Medulla oblongata (tissue), 1 donor: ENCODE data around the gene CACNA1C.

Source experiments
- DNase-seq: peaks from one replicate; pipeline ENCODE4 v3.0.0-alpha.2; 2015; ENCODE audit errors: extremely low spot score

CACNA1C gene

DNA sequence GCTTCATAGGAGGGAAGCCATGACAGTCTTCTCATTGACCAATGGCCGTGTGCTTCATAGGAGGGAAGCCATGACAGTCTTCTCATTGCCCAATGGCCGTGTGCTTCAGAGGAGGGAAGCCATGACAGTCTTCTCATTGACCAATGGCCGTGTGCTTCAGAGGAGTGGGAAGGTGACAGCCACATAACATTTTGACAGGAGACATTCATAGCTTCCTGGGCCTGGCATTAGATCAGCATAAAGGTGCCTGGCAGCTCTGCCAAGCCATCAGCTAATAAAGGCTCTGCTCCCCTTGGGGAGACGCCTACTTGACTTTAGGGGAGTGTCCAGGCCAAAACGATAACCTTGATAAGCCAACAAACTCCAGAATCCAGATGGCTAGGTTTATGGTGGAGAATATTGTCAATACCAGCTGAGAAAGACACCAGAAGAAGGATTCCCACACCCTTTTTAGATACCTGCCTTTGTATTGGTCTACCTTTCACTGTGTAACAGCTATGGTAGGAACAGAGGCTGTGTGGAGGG, 468.0 kb downstream of the CACNA1C start:
- no peak for DNase-seq

DNA sequence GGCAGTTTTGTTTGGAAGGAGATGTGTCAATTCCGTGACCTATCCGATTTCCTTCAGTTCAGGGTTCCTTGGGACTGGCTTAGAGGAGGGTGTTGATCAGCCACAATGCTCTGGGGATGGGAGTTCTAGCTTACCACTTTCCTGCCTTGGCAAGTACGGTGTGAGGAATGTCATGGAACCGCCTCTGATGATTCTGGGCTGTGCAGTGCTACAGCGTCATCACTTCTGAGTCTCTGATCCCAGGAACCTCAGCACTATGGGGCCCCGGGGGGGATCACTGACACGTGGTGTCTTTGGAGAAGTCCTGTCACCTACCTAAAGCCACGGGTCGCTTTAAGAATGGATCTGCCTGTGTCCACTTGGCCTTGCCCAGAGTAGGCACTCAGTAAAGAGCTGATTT, 470.5 kb downstream of the CACNA1C start:
- no peak for DNase-seq

DNA sequence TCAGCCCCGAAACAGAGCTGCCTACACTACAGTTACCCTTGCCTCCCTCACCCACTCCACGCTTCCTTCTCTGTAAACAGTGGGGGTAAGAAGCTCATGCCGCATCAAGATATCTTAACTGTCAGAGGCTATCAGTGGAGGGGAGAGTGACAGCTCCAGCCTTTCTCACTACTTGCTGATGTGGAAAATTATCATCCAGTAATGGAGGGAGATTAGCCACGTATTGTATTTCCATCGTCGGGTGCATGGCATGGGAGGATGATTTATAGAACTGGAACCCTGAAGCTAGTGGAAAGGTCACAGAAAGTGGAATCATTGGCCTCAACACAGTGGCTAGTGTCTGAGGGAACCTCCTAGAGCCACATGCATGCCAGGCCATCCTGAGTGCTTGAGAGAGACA, 471.1 kb downstream of the CACNA1C start:
- DNase-seq: no peak

DNA sequence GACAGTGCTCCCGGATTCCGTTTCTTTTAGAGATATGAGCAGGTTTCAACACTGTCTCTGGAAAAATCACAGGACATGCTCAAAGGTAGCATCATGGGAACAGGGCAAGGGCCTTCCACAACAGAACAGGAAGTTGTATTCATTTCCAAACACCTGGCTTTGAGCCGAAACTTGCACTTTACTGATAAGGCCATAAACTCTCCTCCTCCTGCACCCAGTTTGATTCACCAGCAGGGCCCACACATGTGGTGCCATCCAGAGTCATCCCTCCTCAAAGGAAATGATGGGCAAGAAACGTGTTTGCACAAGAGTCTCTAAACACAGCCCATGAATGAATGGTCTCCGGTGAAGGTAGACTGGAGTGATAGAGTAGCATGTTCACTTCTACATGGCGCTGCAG, 473.6 kb downstream of the CACNA1C start:
- DNase-seq: no peak

DNA sequence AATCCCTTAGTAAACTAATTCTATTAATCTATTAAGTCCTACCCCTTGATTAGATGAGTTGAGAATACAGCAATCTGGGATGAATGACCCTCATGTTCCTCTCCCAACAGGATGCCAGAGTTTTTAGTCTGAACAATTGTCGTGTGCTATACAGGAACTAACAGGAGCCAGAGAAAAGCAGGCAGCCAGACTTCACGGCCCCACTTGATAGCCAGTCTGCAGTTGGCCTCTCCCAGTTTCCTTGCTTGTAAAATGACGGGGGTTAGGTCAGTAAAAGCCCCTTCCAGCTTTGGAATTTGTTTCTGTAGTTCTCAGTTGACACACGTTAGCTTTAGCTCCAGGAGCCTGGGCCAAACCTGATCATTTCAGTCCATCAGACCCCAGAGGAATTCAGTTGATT, 475.2 kb downstream of the CACNA1C start:
- DNase-seq: no peak

DNA sequence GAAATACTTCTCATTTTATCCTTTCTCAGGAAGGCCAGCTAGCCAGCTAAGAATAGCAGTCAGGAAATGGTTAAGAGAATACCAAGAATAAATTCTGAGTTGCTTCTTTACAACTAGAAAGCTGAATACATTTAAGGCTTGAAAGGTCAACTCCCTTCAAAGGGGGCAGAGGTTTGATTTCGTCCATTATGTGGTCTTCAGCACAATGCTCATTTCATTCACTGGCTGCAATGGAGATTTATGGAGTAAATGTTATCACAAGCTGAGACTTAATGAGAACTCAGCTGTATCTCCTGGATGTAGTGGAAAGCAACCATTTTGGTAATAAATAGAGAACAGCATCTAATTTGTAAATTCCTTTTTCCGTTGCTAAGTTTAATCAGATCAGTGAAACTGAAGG, 477.0 kb downstream of the CACNA1C start:
- DNase-seq: no peak

DNA sequence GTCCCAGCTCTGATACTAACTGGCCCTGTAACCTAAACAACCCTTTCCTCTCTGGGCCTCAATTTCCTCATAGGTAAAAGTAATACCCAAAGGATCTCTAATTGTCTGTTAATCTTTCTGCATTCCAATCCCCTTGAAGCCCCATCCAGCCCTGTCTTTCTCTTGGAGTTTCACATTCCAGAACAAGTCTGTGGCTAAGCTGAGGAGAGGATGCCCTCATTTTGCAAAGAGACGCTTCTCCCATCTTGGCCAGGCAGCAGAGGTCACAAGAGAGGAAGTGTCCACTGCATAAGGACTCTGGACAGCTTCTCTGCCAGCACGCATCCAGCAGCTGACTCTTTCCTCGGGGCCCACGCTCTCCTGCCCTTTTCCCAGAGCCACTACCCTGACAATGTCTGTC, 478.6 kb downstream of the CACNA1C start:
- DNase-seq: no peak

DNA sequence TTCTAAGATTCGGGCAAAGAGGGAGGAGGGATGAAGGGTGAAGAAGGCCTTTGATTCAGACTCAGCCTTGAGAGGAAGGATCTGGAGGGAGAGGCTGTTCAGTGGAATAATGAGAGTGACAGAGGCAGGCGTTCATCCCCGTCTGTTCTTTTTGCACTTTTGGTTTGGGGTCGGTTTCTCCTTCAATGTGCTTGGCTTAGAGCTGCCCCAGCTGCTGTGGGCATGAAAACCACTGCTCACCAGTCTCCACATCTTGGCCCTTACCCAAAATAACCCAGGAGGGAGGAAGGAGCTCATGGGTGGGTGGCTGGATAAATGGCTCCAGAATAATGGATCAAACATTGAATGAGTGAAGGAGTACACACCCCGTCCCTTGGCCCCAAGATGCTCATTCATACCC, 480.2 kb downstream of the CACNA1C start:
- DNase-seq: no peak

DNA sequence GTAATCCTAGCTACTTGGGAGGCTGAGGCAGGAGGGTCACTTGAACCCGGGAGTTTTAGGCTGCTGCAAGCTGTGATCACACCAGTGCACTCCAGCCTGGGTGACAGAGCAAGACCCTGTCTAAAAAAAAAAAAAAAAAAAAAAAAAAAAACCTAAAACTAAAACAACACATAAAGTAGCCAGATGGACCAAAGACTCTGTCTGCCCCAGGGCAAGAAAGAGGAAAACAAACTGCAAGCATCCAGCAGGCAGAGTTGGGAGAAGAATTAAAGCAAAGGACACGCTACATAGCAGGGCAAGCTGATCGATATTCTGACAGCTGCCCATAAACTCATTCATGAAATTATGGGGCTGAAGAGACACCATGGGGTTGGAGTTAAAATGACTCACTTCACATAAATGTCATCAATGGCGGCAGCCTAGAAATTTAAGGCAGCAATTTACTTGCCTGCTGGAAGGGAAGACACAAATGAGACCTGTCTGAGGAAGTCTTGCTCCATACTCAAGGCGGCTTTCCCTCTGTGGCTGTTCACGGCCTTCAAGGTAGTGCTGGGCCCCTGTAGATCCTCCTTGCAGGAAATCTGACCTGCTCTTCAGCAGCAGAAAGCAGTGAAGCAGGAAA, 482.9 kb downstream of the CACNA1C start:
- no peak for DNase-seq

DNA sequence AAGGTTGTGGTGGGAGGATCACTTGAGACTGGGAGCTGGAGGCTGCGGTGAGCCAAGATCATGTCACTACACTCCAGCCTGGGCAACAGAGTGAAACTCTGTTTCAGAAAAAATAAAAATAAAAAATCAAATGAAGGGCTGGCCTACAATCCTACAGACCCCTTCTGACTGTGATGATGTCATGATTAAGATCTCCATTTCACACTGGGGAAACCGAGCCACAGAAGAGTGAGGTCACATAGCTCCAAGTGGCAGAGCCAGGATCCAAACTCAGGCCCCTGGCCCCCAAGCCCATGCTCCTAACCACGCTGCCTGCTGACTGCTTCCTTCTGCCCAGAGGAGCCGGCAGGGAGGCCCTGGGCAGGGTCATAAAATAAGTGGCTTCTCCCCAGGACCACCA, 483.9 kb downstream of the CACNA1C start:
- DNase-seq: no peak

DNA sequence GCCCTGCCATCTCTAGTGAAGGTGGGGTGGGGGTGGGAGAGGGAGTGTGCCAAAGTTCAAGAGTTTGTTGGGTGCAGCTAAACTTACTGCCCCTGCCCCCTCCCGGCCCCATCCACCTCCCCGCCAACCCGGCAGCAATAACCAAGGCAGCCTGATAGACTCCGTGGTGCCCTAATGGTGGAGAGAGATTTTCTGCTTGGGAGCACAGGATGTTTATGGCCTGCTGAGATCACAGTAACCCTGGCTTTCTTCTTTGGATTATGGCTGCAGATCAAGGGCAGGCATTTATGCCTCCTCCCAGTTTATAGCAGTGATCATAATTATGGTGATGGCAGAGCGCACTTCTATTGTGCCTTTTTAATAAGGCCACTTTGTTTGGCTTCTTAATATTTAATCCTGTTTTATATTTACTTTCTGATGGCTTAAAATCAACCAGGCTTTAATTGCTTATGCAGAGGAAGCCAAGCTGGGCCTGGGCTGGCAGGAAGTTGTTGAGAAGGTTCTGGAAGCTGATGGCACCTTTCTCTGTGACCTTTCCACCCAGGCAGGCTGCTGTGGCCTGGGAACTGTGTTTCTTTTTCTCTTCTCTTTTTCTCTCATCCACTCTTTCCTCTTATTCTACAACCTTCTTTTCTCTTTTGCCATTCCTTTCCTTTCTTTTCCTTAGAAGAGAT, 485.2 kb downstream of the CACNA1C start:
- DNase-seq: no peak

DNA sequence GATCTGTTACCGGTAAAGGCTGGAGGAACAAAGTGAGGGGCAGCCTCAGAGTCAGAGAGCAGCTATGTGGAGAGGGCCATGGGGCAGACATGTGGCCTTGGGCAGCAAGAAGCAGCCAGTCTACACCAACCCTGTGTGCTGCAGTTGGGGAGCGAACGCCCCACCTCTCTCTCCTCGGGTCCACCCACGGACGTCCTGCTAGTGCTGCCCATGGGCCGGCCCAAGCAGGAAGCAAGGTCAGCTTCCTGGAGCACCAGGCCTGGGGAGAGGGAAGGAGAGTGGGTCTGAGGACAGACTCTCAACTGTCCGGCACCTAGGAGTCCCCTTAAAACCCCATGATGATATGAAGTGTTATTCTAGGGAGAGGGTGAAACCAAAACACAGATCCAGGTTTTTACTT, 487.2 kb downstream of the CACNA1C start:
- no peak for DNase-seq

DNA sequence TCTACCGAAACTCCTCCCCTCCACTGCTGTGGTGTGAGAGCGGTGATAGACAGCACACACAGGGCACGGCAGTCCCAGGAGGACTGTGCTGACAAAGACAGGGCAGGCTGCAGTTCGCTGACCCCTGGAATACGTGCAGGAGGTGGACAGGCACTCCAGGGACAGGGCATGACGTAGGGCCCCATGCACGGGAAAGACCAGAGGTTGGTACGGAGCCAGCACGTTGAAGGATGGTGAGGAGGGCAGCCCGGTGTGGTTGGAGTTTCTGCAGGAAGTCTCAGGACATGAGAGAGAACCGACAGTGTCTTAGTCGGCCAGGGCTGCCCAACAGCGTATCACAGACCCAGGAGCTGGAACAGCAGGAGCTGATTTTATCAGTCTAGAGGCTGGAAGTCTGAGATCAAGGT, 487.8 kb downstream of the CACNA1C start:
- no peak for DNase-seq

DNA sequence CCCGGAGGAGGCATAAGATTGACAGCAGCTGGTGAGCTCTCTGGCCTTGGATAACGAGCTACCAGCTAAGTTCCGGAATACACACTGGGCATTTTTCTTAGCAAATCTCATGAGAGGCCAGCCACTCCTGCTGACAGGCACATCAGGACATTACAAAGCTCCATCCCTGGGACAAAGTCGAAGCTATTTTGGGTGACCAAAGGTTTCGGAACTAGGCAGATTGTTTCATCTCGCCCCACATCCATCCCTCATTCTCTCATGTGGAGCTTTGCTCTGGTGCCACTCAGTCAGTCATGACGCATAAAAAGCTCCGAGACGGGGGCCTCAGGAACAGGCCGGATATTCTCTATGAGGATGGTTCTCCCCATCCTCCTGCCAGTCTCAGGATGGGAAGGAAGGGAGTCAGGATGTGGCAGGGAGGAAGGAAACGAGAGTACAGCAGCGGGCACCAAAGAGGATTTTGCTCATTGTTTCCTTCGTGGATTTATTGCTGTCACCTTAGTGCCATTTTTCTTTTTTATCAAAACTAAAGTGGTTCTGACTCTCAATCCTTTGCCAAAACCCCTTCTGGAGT, 488.9 kb downstream of the CACNA1C start:
- DNase-seq: no peak

DNA sequence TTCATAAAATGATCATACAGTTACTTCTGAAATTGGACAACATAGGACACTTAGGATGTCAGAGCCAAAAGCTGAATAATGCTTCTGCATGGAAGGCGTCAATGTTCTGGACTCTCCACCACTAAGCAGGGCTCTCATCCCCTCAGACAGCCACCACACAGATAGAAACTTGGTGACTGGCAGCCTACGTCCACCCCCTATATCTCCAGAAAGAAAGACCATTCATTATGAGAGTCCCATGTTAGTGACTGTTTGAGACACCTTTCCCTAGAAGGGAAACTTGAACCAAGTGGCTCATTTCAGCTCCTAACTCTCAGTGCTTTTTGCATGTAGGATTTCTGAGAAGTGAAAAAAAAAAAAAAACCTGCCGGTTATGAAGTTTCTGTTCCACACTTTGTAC, 491.0 kb downstream of the CACNA1C start:
- DNase-seq: no peak

DNA sequence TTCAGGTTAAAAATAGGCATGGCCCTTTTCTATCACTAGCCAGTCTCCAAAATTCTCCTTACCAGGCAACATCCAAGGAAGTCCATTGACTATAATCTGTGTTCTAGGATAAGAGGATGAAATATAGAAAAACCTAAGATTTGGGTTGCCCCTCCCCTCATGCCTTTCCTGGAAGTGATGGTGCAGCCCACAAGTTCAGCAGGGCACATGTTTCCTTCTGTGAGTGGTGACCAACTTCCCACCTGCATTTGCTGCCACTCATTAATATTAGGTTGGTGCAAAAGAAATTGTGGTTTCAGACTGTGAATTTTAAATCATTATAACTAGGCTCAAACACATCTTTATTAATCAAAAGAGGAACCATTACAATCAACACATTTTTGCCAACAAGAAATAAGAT, 491.4 kb downstream of the CACNA1C start:
- DNase-seq: no peak

DNA sequence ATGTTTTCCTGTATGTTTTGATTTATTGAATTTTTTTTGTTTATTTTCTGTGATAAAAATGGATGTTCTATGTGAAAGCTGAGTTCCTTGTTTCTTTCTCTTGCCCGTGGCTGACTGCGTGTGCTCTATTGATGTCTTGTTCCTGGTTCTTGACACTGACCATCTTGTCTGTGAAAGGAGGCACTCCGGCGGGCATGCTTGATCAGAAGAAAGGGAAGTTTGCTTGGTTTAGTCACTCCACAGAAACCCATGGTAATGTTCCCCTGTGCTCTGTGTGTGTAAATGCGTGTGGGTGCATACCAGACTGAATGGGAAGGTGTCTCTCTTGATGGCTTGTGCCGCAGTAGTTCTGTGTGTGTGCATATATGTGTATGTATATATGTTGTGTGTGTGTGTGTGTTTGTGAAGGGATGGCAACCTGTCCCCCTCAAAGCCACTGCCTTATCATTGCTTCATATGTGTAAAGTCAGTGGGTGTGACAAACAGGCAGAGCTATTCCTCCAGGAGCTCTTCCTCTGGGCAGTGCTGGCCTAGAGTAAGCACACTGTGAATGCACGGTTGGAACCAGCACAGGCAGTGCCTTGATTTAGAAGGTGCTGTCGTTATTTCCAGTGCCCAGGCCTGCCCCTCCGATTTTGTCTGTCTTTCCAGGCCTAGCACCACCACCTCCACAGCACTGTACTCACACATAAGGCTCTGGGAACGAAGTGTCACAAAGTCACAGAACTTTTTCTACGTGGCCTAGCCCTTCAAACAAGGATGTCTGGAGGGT, 494.7 kb downstream of the CACNA1C start:
- peak; percentile 67 for DNase-seq

DNA sequence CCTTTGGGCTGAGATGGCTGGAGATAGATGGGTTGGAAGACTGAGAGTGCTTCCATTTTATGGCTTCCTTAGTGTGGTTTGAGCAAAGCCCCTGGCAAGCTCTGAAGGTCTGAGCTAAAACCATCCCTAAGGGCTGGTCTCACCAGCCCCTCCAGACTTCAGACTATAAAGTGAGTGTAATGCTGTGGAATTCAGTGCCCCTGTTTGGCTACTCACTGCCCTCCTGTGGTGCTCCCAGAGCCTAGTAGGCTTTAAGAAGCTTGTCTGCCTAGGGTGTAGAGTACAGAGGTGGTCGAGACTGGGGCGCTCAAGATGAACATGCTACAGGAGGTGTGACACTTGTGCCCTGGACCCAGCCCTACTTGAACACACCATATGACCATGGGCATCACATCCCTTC, 495.3 kb downstream of the CACNA1C start:
- no peak for DNase-seq

DNA sequence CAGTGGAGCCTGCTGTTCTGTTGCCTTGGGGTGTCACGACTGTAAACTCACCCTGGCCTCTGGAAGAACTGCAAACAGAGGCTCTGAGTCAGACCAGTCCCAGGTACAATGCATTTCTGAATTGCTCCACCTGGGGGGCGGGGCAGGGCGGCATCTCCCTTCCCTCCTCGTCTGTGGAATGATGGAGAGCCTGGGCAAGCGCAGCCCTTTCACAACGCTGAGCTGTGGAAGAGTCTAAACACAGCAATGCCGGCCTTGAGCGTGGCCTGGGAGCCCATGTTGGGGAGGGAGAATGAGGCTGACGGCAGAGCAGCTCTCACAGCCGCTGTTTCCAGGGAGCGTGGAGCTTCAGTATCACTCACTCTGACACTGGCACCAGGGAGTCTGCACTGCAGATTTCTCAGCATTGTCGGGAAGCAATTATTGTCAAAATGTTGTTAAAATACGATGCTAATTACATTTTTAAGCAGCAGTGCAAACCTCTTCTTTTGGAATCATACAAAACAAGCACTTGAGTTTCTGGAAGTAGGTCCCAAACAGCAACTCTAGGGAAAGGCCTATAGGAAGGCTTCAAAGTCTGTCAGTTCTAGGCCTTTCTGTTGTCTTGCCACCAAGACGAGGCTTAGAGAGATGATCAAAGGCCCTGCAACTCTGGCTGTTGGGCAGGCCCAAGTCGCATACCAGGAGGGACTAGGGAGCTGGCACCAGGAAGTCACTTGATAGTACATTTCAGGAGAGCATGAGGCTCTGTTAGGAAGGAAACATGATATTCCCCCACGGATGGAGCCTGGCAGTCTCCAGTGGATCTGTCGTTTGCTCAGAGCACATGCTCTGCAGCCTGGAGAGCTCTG, 498.0 kb downstream of the CACNA1C start:
- peak; percentile 24 for DNase-seq

DNA sequence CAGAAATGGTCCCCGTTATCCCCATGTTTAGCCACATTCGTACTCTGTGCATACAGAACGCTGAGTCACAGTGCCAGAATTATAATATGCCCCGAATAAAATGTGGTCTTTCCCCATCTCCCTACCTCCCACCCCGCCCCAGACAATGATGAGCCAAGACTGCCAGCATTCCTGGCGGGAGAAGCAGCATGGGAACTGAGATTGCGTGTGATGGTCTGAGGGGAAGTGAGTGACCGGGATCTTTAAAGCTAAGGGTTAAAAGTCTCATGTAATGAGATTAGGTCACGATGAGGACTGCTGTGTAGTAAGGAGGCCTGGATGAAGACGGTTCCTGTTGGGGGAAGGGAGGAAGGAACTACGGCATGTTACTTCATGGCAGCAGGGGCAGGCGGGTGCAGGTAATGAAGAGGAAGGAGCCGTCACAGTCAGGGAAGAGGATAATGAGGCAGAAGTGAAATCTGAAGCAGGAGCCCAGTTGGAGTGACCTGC, 498.7 kb downstream of the CACNA1C start:
- DNase-seq: no peak

DNA sequence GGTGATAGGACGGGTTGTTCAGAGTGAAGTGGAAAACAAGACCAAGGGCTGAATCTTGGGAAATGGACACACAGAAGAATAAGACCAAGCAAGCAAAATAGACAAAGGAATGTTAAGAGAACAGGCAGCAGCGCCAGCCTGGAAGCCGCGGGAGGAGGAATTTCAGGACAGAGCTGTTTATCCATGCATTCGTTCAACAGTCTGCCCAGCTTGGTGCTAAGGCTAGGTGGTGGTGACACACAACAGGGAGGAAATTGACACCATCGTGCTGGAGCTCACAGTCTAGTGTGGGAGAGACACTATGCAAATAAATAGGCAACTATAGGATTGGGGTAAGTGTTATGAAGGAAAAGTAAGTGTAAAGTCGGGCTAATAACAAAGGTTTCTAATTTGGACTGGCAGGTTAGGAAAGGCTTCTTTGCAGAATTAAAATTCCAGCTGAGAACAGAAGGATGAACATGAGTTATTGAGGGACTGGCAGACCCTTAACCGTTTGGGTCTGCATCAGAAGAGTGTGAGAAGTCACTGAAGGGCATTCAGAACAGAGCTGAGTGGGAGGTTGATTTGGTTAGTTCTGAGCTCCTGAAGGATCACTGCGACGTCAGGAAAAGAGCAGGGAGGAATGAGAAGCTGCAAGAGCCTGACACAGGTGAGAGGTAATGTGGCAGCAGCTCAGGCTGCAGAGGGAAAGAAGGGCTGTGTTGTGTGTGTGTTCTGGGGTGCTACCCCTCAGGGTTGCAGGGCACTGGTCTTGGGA, 499.4 kb downstream of the CACNA1C start:
- DNase-seq: no peak
